Lower leg skin (tissue), 3 donors: ENCODE measurements around the gene NSUN2.

Source experiments
- CTCF ChIP-seq, 3 donors: fragments of 450-650 bp; IDR thresholded peaks; one replicate each; pipeline ENCODE4 v1.5.1; 2016; ENCODE audit warnings: antibody characterized with exemption in 3 of 3, mild to moderate bottlenecking in 3 of 3, moderate library complexity in 2 of 3
- POLR2A ChIP-seq, 2 donors: fragments of 450-650 bp; IDR thresholded peaks; one replicate each; pipeline ENCODE4 v1.6.1; 2016 to 2017; ENCODE audit warnings: antibody characterized with exemption in 2 of 2, mild to moderate bottlenecking in 1 of 2, moderate library complexity in 1 of 2

GRCh38 chr5:6574111-6574510 is 58.7 kb downstream of the NSUN2 start:
- TF ChIP-seq POLR2A (IDR thresholded peaks at IDR 0.05): no peak
- TF ChIP-seq CTCF (IDR thresholded peaks at IDR 0.05): no peak
